ENCODE data around the gene RSPO4. TPM values are rescaled to one million over a fixed set of nuclear protein-coding genes. Genes with fewer than 3 reads are reported as not detected.

Gene RSPO4
- total and polyA plus RNA-seq, 2 donors from 2014 or later = 0.13 to 0.45 TPM

DNA sequence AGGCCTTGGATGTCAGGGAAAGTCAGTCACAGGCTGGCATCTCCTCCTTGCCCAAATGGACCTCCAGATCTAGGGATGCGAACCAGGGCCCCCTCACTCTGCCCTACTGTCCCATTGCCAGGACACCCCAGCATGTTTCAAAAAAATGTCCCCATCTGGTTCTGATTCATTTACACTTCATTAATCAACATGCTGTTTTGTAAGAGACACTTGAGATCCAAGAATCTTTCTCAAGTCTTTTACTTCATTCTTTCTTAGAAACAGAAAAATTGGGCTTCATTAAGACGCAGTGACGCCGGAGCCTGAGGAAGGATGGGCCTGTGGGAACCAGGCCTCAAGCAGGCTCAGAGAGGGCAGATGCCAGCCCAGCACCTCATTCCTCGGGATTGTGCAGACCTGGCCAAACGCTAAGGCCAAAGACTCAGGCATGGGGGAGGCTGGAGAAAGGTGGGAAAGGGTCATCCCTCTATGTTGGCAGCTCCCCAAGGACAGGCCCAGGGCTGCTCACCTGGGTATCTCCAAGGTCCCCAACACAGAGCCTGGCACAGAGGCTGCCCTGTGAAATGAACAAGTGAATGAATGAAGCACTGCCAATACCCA lies 3.8 kb downstream of the RSPO4 start:
- DNase-seq = no peak
- no peak for FAIRE-seq
- Histone ChIP-seq H3K4me3 (ENCODE audit: low read length in 3 of 3) (no peak overlapping the region), H3K27me3 (ENCODE audit: control insufficient read depth, insufficient read depth, low read length) (peaks cover 3% of the 10 kb centered on the region), H3K27ac (ENCODE audit: low read depth in 2 of 2, low read length in 2 of 2) (no peak overlapping the region), H3K9ac (ENCODE audit: low read length in 3 of 3) (no peak overlapping the region), H3K4me1 (ENCODE audit: control insufficient read depth in 2 of 3, insufficient read depth in 2 of 3, low read depth in 1 of 3, low read length in 3 of 3) (no peaks in the 10 kb centered on the region), H3K36me3 (ENCODE audit: control insufficient read depth in 2 of 3, insufficient read depth in 3 of 3, low read length in 3 of 3) (no peaks in the 10 kb centered on the region), H3K9me3 (ENCODE audit: control insufficient read depth in 2 of 3, insufficient read depth in 1 of 3, low read length in 3 of 3) (no peaks in the 10 kb centered on the region)
- intact Hi-C loops (cut with DNase I) = no loop called here
- TF ChIP-seq, protein P1, sequence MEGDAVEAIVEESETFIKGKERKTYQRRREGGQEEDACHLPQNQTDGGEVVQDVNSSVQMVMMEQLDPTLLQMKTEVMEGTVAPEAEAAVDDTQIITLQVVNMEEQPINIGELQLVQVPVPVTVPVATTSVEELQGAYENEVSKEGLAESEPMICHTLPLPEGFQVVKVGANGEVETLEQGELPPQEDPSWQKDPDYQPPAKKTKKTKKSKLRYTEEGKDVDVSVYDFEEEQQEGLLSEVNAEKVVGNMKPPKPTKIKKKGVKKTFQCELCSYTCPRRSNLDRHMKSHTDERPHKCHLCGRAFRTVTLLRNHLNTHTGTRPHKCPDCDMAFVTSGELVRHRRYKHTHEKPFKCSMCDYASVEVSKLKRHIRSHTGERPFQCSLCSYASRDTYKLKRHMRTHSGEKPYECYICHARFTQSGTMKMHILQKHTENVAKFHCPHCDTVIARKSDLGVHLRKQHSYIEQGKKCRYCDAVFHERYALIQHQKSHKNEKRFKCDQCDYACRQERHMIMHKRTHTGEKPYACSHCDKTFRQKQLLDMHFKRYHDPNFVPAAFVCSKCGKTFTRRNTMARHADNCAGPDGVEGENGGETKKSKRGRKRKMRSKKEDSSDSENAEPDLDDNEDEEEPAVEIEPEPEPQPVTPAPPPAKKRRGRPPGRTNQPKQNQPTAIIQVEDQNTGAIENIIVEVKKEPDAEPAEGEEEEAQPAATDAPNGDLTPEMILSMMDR (IDR thresholded peaks at IDR 0.05; ENCODE audit: borderline replicate concordance, extremely low read depth, insufficient read depth) = no peak

GRCh38 chr20:997486-997885 lies 4.6 kb downstream of the RSPO4 start:
- H3K27ac ChIP-seq (ENCODE audit: low read depth in 2 of 2, low read length in 2 of 2) = no peak overlapping the region
- H3K27me3 ChIP-seq (ENCODE audit: control insufficient read depth, insufficient read depth, low read length) = peaks cover 3% of the 10 kb centered on the region
- FAIRE-seq (no peak), DNase-seq (no peak)
- no peaks in the 10 kb centered on the region for H3K4me1 ChIP-seq (ENCODE audit: control insufficient read depth in 2 of 3, insufficient read depth in 2 of 3, low read depth in 1 of 3, low read length in 3 of 3)
- intact Hi-C loops (cut with DNase I) = no loop called here
- H3K4me3 ChIP-seq (ENCODE audit: low read length in 3 of 3) = no peak overlapping the region
- TF ChIP-seq, protein P1 (IDR thresholded peaks at IDR 0.05; ENCODE audit: borderline replicate concordance, extremely low read depth, insufficient read depth) = no peak
- no peaks in the 10 kb centered on the region for H3K9me3 ChIP-seq (ENCODE audit: control insufficient read depth in 2 of 3, insufficient read depth in 1 of 3, low read length in 3 of 3)
- no peak overlapping the region for H3K9ac ChIP-seq (ENCODE audit: low read length in 3 of 3)
- no peaks in the 10 kb centered on the region for H3K36me3 ChIP-seq (ENCODE audit: control insufficient read depth in 2 of 3, insufficient read depth in 3 of 3, low read length in 3 of 3)

DNA sequence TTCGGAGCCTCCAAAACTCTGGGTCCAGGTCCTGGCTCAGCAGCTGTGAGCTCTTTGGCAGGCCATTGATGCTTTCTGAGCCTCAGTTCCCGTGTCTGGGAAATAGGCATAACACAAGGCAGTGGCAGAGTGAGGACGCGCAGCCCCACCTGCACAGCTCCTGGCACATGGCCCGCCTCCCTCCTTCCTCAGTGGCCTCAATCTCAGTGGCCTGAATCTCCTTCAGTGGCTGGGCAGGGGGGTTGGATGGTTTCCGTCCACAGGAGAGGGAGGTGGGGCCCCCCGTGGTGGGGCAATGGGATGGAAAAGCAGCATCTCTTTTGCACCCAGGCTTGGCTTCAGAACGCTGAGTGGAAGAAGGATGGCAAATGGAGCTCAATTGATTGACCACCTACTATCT lies 5.1 kb downstream of the RSPO4 start:
- DNase-seq (no peak), FAIRE-seq (no peak)
- Histone ChIP-seq H3K36me3 (ENCODE audit: control insufficient read depth in 2 of 3, insufficient read depth in 3 of 3, low read length in 3 of 3) (no peaks in the 10 kb centered on the region), H3K27me3 (ENCODE audit: control insufficient read depth, insufficient read depth, low read length) (peaks cover 3% of the 10 kb centered on the region), H3K4me1 (ENCODE audit: control insufficient read depth in 2 of 3, insufficient read depth in 2 of 3, low read depth in 1 of 3, low read length in 3 of 3) (no peaks in the 10 kb centered on the region), H3K9me3 (ENCODE audit: control insufficient read depth in 2 of 3, insufficient read depth in 1 of 3, low read length in 3 of 3) (no peaks in the 10 kb centered on the region), H3K4me3 (ENCODE audit: low read length in 3 of 3) (no peak overlapping the region), H3K9ac (ENCODE audit: low read length in 3 of 3) (no peak overlapping the region), H3K27ac (ENCODE audit: low read depth in 2 of 2, low read length in 2 of 2) (no peak overlapping the region)
- intact Hi-C loops (cut with DNase I) = no loop called here
- TF ChIP-seq, protein P1 (IDR thresholded peaks at IDR 0.05; ENCODE audit: borderline replicate concordance, extremely low read depth, insufficient read depth) = no peak

- intact Hi-C loops (cut with DNase I) = no loop called here
- H3K27me3 ChIP-seq (ENCODE audit: control insufficient read depth, insufficient read depth, low read length) = no peaks in the 10 kb centered on the region
- DNase-seq (no peak), FAIRE-seq (no peak)
- no peaks in the 10 kb centered on the region for H3K36me3 ChIP-seq (ENCODE audit: control insufficient read depth in 2 of 3, insufficient read depth in 3 of 3, low read length in 3 of 3)
- TF ChIP-seq, protein P1 (IDR thresholded peaks at IDR 0.05; ENCODE audit: borderline replicate concordance, extremely low read depth, insufficient read depth) = no peak
- H3K27ac ChIP-seq (ENCODE audit: low read depth in 2 of 2, low read length in 2 of 2) = no peak overlapping the region
- no peaks in the 10 kb centered on the region for H3K9me3 ChIP-seq (ENCODE audit: control insufficient read depth in 2 of 3, insufficient read depth in 1 of 3, low read length in 3 of 3)
- H3K4me1 ChIP-seq (ENCODE audit: control insufficient read depth in 2 of 3, insufficient read depth in 2 of 3, low read depth in 1 of 3, low read length in 3 of 3) = no peaks in the 10 kb centered on the region
- H3K4me3 ChIP-seq (ENCODE audit: low read length in 3 of 3) = no peak overlapping the region
- H3K9ac ChIP-seq (ENCODE audit: low read length in 3 of 3) = no peak overlapping the region
Observed at GRCh38 chr20:995170-995569, 6.9 kb downstream of the RSPO4 start.

Measured in kidney (tissue), 14 donors.